ENCODE results near the gene ACTR3.

Gene ACTR3

DNA sequence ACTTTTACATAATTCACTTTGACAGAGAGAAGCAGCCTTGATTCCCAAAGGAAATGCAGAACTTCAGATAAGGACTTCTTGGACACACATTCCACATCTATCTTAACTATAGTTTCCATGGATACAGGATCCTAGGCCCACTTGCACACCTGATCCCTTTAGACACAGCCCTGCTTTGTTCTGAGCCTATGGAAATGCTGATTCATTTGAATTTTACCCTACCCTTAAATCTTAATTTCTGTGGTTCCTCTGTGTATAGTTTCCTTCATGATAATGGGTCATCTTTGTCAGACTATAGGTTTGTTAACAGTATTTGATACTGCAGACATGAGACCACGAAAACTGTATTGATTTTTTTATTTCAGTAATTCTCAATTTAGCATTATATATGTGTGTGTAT, 77.4 kb downstream of the ACTR3 start:
- no peak for DNase-seq

DNA sequence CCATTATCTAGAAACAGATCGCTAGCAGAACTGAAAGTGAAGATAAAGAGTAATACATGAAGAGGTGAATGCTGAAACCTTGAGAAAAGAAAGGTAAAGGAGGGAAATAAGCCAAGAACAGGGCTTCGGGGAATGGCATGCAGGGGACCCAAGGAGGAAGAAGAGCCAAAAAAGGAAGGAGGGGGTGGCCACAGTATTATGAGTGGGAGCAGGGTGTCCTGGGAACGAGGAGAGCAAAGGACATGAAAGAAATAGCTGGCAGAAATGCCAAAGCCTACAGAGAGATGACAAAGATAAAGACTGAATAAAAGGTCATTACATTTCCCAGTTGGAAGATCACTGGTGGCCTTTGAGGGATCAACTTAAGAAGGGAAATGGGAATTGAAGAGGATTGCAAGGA, 82.9 kb downstream of the ACTR3 start:
- no peak for DNase-seq

DNA sequence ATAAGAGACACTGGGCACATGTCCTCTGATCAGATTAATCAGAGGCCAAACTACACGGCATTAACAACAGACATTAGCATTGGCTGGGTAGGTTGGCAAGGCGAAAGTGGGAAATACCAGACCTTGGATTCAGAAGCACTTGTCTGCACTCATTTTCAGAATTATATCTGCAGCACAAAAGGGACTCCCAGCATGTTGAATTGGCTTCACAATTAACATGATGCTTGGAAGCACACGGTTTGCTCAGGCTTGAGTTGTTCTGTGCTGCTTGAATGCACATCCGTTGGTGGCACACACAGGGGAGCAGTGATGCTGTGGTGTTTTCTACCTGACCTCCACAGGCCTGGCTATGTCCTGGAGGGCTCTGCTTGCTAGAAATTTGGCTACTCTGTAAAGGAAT, 83.9 kb downstream of the ACTR3 start:
- DNase-seq: peak; percentile 8

DNA sequence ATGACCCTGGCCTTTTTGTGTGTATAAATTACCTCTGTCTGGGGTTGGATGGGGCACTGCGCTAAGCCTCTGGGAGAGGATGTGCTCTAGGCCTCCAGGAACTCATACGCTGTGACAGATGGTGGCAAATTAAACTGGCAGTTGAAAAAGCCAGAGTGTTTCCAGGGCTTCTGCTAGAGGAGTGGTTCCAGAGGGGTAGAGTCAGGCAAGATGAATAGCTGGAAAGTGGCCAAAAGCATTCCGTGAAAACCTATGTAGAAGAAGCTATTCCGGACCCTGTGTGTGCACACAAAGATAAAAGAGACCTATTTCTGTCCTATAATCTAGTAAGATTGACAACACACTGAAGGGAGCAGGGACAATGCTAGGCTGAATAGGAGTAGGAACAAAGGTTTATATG, 84.8 kb downstream of the ACTR3 start:
- DNase-seq: peak; percentile 91

DNA sequence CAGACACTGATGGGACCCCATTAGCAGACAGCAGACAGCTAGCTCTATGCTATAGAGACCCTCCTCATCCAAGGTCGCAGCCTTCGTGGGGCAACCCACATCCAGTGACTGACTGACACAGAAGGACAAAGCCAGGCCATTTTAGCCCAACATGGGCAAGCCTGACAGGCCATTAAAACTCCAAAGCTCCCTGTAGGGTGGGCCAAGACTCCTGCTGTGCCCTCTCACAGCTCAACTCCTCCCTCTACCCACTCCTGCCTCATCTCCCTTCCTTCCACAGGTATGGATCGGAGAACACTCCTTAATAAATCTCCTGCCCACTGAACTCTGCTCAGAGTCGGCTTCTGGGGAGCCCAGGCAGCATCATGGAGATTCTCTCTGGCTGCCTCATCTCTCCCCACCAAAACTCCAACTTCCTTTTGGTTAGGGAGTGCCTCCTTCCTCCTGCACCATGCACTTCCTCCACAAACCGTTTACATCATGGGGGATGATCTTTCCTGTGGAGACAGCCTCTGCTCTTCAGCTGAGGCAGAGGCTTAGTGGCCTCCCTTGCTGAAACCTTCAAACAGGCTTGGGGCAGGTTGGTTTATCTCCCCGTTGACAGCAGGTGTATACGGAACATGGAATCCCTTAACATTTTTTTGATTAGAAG, 86.5 kb downstream of the ACTR3 start:
- DNase-seq: no peak

DNA sequence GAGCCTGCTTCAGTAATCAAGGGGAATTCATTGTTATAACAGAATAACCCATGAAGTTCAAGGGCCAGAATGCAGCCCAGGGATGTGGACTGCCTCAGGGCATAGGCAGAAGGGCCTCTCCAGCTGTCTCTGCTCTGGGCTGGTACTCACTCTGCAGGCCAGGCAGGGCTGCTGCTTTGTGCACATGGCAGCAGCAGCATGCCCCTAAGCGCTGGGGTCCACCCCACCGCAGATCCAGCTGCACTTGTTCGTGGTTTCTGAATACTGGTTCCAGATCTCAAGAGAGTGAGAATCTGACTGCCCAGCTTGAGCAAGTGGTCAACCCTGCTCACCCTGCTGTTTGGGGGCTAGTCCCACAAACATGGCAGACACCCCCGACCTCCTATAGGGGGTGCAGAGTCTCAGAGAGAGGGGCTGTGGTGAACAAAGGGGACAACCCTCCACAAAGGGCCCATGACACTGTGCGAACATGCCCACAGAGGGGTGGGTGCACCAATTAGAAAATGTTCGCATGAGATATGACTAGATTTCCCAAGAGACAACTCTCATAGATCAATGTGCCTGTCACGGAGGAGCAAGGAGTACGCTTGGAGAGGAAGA, 87.3 kb downstream of the ACTR3 start:
- peak; percentile 67 for DNase-seq

DNA sequence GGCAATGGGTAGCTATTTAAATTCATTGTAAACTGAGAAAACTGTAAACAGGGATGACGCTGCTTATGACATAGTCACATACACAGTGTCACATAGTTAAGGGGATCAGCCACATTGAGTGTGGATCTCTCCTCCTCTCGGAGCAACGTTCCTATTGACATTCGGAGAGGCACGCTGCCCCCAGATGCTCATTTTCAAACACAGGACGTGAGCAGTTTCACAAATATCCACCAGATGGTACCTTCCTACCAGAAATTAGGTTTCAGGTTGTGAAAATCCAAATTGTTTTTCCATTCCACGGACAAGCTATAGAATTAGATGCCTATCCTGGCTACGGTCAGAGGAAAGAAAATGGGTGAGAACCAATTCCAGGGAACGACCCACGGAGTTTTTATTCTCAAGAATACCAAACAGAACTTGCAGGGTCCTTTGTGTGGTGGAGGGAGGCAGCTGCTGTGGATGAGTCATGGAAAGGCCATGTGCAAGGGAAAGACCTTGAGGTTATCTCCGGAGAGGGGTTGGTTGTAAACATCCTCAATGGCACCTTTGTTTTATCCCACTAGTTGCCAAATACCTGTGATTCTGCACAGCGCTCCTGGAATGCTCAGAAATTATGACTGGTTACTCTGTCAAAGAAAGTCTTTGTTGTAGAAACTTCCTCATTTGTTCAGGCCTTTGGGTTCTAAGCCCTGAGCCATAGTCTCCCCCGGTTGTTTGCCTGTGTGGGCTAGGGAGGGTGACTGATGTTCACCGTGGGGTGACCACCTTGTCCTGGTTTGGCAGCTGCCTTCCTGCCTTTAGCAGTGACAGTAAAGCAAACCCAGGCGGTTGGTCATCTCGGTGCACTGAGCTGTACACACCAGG, 88.0 kb downstream of the ACTR3 start:
- peak; percentile 67 for DNase-seq

DNA sequence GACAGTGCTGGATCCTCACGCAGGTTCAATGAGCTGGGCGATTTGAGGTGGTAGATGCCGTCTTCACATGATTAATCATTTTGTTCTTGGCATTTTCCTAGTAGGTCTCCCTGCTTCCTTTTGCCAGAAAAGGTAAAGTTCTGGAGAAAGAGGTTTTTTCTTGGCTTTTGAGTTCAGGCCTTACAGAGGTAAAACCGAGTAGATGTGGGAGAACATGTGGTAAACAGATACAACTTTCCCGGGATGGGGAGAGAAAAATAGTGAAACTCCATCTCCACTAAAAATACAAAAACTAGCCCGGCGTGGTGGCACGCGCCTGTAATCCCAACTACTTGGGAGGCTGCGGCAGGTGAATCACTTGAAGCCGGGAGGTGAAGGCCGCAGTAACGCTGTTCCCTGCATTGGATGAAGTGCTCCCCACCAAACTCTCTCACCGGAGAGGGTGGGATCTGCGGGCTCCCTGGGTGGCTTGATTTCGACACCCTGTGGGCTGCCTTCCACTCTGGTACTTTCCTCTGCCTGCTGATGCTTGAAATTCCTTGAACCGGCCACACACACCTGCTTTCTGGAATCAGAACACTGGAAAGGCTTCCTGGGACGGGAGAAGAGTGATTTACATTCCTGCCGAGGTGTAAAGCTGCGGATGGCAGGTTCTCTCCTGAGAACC, 88.8 kb downstream of the ACTR3 start:
- no peak for DNase-seq

DNA sequence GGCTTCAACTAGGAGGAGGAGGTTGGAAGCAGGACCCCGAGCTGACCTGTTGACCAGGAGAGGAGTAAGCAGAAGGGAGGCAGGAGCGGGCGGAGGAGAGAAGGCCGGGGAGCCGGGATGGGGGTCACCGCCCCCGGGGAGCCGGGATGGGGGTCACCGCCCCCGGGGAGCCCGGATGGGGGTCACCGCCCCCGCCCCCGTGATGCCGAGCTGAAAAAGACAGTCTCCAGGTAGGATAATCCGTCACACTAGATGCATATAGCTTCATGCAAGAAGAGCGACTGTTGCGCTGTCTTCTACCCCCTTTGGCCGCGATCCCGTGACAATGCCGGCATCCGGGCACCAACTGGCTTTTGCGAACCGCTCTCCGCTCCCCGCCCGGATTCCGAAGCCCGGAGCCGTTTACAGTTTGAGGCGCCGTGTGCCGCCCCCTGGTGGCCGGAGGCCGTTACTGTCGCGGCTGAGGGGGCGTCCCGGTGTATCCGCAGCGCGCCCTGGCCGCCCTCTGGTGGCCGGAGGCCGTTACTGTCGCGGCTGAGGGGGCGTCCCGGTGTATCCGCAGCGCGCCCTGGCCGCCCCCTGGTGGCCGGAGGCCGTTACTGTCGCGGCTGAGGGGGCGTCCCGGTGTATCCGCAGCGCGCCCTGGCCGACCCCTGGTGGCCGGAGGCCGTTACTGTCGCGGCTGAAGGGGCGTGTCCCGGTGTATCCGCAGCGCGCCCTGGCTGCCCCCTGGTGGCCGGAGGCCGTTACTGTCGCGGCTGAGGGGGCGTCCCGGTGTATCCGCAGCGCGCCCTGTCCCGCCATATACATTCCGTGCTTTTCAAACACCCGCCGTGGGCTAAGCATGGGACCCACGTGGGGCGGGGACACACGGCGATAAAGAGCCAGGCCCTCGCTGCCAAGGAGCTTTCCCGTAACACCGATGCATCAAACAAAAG, 89.6 kb downstream of the ACTR3 start:
- DNase-seq: no peak

DNA sequence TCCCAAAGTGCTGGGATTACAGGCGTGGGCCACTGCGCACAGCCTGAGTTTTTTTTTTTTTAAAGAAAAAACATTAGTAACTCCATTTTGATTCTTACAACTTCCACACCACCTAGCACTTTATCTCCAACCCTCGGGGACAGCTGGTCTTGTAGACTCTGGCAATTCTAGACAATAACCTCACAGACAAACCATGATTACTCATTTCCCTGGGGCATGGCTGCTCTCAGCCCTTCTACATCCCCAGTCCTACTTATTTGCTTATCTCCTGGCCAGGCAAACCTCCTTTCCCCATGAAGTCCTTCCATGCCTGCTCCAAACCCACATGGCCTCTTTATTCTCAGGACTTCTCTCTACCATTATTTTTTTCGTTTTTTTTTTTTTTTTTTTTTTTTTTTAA, 91.1 kb downstream of the ACTR3 start:
- DNase-seq: no peak

DNA sequence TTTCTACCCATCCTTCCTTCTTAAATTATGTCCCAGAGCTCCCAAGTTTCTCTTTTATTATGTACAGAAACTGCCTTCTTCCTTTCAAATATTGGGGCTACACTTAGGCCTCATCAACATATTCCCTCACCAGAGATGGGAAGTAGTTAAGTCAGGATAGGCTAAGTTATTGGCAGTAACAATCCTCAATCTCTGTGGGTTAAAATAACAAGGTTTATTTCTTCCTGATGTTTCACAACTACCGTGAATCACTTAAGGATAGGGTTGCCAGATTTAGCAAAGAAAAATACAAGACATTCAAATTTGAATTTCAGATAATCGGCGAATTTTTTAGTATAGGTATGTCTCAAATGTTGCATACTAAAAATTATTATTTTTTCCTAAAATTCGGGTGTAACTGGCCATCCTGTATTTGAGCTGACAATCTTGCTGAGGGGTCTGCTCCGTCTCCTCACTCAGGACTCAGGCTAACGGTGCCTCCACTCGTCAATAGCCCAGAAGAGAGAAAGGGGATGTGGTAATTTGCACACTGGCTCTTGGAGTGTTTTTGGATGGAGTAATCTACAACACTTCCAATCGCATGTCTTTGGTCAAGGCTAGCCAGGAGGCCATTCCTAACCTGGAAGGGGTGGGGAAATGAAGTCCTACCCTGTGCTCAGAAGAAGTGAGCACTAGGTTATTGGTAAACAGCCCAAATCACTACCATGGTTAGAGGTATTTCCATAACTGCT, 91.7 kb downstream of the ACTR3 start:
- DNase-seq: no peak

DNA sequence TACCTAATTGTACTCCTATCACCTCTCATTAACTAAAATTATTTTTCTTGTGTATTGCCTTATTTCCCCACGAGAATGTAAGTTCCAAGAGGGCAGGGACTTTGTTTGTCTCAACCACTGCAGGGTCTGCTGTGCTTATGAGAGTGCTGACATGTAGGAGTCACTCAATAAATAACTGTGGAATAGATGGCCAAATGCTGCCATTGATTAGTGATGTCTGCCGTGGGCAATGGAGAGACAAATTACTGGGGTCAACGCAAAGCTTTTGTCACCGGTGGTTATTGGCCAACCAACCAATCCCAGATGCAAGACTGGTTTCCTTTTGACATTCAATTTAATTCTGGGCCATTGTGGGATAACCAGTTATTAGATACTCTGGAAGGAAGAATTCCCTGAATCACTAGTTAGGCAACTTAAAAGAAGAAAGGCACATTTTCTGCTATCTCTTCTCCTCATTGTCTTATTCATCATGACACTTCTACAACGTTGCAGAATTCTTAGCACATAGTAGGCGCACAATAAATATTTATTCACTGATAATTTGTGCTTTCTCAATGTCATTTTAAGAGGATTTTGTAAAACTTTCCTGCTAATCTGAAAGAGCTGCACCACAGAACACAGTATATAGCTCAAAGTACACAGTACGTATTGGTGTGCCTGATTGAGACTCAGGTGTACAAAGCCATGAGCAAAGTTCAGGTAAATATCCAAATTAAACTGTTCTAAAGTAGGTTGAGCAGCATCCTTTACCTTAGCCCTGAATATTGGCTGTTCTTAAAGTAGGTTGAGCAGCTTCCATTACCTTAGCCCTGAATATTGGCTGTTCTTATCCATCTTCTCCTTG, 95.9 kb downstream of the ACTR3 start:
- DNase-seq: no peak

DNA sequence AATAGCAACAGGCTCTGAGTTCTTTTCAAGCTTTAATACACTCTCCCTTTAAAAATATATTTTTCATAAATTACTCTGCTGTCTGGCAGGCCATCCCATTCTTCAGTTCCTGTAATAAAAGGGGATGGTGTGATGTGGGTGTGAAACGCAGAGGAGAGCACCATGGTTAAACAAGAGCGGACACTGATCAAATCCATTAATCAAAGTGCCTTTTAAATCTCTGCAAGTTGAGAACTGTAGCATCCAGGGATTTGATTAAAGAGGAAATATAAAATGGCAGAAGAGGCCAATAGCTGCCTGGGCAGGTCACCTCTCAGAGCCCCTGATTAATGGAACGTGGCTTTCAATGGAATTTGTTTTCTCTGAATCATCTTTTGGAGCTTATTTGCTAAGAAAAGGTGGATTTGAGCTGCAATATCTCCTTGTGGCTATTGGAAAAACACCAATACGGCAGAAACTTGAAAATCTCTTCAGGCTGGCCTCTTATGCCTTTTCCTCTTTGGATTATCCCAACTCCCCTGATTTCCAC, 96.9 kb downstream of the ACTR3 start:
- no peak for DNase-seq

DNA sequence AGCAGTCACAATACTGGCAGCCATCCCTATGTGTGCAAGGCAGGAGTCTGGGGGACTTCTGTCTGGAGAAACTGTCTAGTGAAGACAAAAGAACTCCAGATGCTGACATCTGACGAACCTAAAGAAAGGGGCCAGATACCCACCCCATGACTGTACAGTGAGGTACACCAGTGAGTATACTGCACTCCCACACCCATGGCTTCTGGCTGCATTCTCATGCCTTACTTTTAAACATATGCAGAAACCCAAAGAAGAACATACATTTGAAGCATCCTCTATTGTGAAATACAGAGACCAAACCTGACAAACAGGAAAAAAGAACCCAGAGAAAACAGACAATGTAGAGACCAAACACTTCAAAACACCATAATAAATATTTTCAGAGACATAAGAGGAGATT, 102.2 kb downstream of the ACTR3 start:
- no peak for DNase-seq

DNA sequence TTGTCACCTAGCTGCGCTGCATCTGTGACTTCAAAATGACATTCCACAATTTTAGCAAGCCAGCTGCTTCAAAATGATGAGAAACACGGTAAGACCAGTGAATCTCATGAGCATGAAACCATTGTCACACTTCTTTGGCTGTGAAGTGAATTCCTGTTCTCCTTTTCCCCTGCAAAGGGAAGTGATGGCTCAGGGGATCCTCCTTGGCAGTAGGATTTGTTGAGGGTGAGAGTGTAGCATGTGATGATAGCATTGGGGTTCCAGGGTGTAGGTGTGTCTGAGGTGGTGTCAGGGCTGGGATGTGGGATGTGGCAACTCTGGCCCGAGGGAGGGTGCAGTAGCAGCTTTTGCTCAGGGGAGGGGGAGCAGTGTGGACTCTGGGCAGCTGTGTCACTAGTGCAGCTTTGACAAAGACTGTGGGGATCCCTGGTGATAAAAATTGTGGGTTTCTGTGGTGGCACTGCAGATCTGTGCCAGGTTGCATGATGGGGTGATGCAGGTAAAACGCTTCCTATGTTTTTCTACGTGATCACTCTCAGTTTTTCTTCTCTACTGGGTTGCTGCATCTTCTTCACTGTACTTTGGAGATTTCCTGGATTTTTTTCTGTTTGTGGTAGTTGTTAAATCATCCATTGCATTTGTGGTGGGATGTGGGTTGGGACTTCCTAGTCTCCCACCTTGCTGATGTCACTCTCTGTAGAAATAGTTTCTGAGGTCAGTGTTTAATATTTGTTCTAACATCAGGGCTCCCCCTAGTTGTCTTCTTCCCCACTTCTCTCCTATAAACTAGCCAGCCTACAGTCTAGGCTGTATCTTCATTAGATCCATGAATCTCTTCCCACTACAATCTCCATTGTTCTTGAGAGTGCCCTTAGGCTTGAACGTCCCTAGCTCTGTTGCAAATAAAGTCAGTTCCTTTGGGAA, 107.0 kb downstream of the ACTR3 start:
- DNase-seq: no peak

DNA sequence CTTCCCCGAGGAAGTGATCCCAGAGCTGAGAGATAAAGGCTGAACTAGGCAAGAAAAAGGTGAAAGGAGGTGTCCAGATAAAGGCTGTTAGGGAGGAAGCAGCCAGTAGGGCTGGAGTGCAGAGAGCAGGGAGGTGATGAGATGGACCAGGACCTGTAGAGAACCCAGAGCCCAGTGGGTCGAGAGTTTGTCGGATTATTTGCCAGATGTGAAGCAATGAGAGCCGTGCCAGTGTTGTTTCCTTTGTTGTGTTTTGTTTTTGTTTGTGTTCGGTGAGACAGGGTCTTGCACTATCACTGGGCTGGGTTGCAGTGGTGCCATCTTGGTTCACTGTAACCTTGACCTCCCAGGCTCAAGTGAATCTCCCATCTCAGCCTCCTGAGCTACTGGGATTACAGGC, 111.3 kb downstream of the ACTR3 start:
- no peak for DNase-seq

DNA sequence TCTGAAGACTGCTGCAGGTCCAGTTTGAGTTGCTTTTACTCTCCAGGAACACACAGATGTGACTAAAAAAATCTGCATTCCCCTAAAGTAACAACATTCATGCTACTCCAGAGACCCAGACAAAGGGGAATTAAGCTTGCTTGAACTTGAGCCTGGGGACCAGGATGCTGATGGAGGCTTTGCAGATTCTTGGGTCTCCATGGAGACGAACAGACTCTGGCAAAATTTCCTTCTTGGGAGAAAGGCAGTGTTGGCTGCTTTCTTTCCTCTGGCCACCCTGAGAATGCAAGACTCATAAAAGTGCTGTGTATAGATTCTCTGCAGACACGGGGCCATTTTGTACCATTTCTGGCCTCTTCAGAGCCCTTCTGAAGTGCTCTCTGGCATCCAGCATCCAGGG, 112.0 kb downstream of the ACTR3 start:
- DNase-seq: no peak

DNA sequence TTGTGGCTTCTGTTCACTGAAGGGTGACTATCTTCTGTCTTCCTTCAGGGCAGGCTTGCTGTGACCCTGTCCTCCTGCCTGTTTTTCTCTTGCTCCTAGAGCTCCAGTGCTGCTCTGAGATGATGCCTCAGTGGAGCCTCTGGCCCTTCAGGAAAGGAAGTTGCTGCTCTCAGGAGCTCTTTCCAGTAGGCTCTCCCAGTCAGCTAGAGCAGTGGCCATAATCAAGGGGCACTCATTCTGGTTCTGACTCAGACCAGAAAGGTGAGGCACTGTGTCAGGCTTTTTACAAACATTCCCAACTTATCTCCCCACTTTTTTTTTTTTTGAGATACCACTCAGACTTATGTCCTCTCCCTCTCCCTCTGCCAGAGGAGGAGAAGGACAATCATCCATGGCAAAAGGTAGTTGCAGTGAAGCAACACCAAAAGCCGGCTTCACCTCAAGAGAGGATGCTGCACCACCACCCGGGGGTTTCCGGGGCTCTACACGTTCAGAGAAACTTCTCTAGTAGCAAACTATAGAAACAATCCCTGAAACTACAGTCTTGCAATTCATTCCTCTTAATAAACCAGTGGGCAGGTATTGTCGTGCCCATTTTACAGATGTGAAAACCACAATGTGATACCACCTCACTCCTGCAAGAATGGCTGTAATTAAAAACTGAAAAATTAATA, 115.4 kb downstream of the ACTR3 start:
- DNase-seq: no peak

DNA sequence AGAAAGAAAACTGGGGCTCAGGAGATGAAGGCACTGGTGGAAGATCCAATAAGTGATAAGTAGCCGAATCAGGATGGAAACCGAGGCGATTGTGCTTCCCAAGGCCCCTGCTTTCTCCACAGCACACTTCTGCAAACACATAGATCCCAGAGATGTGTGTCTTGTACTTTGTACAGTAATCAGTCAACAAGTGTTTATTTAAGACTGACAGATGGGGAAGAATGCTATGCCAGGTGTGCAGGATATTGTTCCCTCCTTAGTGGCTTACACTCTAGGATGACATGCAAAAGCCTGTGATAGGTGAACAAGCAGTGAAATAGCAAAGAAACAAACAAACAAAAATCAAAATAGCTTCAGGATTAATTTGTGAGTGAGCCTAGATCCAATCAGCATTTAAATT, 116.6 kb downstream of the ACTR3 start:
- no peak for DNase-seq
